HCT116 (cell line): Measurements from ENCODE around the gene SLC35A1. TPM values are rescaled to one million over a fixed set of nuclear protein-coding genes. Genes with fewer than 3 reads are reported as not detected.
"Not testable (repeated sequence)": the region's sequence is repeated elsewhere in the genome, so short reads cannot be mapped to it uniquely, and the experiment has no call there.

Experiments
- ATAC-seq: fragments of 200-7000 bp; cut with Tn5 transposase; 2 replicates; pipeline ENCODE4 v1.9.1; 2020; ENCODE audit warnings: mild to moderate bottlenecking, moderate library complexity
- BruUV-seq: library from RNA; stranded (reverse); fragments of 400-500 nt; replicated peaks from 2 replicates; lab custom pipeline; 2021; lab: Mats Ljungman, UMichigan
- CTCF ChIA-PET: fragments of 300-600 bp; sonication (Branson Sonifier 250); formaldehyde crosslinking; loops from one replicate; lab custom pipeline; 2021; ENCODE audit warnings: antibody characterized with exemption; lab: Charles Lee
- POLR2A ChIA-PET: fragments of 300-600, 350-600 bp; sonication (Branson Sonifier 250); formaldehyde crosslinking; loops from one replicate; lab custom pipeline; 2021; ENCODE audit warnings: antibody characterized with exemption; lab: Charles Lee
- RAD21 ChIA-PET, 2 experiments: fragments of 300-600 bp; sonication (Branson Sonifier 250); formaldehyde crosslinking; loops; one replicate each; lab custom pipeline; 2023; ENCODE audit warnings: low total read pairs in 2 of 2; ENCODE audit not compliant: uncharacterized antibody in 2 of 2, unreplicated experiment in 2 of 2, low non-redundant PET in 1 of 2; lab: Charles Lee
- DNase-seq: peaks from one replicate; pipeline ENCODE4 v3.0.0-alpha.2; 2010; ENCODE audit warnings: low read depth, low spot score
- H2AFZ ChIP-seq: fragments of 200-600 bp; shearing (Covaris generic), sonication (generic); 2 replicates; pipeline ENCODE4 v1.6.1; 2017; ENCODE audit warnings: low read depth, mixed run types, mixed read lengths, antibody characterized with exemption, low read length; ENCODE audit not compliant: poor library complexity, severe bottlenecking
- H3K27ac ChIP-seq: 2 replicates; pipeline ENCODE4 v1.5.1; 2012; ENCODE audit warnings: low read depth, low read length
- H3K27me3 ChIP-seq: fragments of 200-600 bp; sonication (generic); 2 replicates; pipeline ENCODE4 v1.6.1; 2016; ENCODE audit warnings: mixed run types, low read length, mixed read lengths; ENCODE audit not compliant: insufficient read depth
- H3K36me3 ChIP-seq, 2 experiments: fragments of 200-500 bp in 1 of 2; fragments of 200-600 bp in 1 of 2; sonication (Bioruptor generic) in 1 of 2; sonication (generic) in 1 of 2; 2 replicates each; pipeline versions ENCODE4 v1.5.1 to v1.6.1; 2014 to 2016; ENCODE audit warnings: low read length in 2 of 2, inconsistent platforms in 1 of 2, mixed read lengths in 1 of 2, mixed run types in 1 of 2; ENCODE audit not compliant: insufficient read depth in 2 of 2, control insufficient read depth in 1 of 2
- H3K4me1 ChIP-seq, 2 experiments: fragments of 200-600 bp in 1 of 2; sonication (generic) in 1 of 2; 2 replicates each; pipeline versions ENCODE4 v1.5.1 to v1.6.1; 2012 to 2017; ENCODE audit warnings: low read length in 2 of 2, inconsistent platforms in 1 of 2, mild to moderate bottlenecking in 1 of 2, mixed read lengths in 1 of 2, mixed run types in 1 of 2, moderate library complexity in 1 of 2; ENCODE audit not compliant: insufficient read depth in 2 of 2, control insufficient read depth in 1 of 2
- H3K4me2 ChIP-seq: fragments of 200-600 bp; sonication (generic); 2 replicates; pipeline ENCODE4 v1.6.1; 2017; ENCODE audit warnings: mixed run types, low read length, mixed read lengths
- H3K4me3 ChIP-seq, 2 experiments: fragments of 200-600 bp in 1 of 2; sonication (generic) in 1 of 2; replicated peaks in 1 of 2; 2 replicates each; pipeline ENCODE4 v1.5.1; 2011 to 2016; ENCODE audit warnings: low read length in 2 of 2, control low read depth in 1 of 2, low read depth in 1 of 2, mild to moderate bottlenecking in 1 of 2, mixed read lengths in 1 of 2, mixed run types in 1 of 2
- H3K79me2 ChIP-seq: fragments of 200-600 bp; sonication (generic); 2 replicates; pipeline ENCODE4 v1.6.1; 2017; ENCODE audit warnings: mild to moderate bottlenecking, mixed run types, low read length, moderate library complexity, mixed read lengths; ENCODE audit not compliant: insufficient read depth
- H3K9ac ChIP-seq: fragments of 200-600 bp; sonication (generic); 2 replicates; pipeline ENCODE4 v1.6.1; 2016; ENCODE audit warnings: low read length, mixed read lengths
- H3K9me2 ChIP-seq: fragments of 200-600 bp; sonication (generic), shearing (Covaris generic); 2 replicates; pipeline ENCODE4 v1.6.1; 2017; ENCODE audit warnings: mixed run types, mild to moderate bottlenecking, moderate library complexity; ENCODE audit not compliant: insufficient read depth
- H3K9me3 ChIP-seq, 2 experiments: fragments of 200-500 bp in 1 of 2; fragments of 200-600 bp in 1 of 2; sonication (Bioruptor generic) in 1 of 2; sonication (generic) in 1 of 2; 2 replicates each; pipeline ENCODE4 v1.6.1; 2014 to 2017; ENCODE audit warnings: low read length in 2 of 2, mixed read lengths in 2 of 2, inconsistent platforms in 1 of 2, low read depth in 1 of 2, mild to moderate bottlenecking in 1 of 2, mixed run types in 1 of 2, moderate library complexity in 1 of 2; ENCODE audit not compliant: control insufficient read depth in 1 of 2, insufficient read depth in 1 of 2
- H4K20me1 ChIP-seq: fragments of 200-600 bp; sonication (generic), shearing (Covaris generic); 2 replicates; pipeline ENCODE4 v1.6.1; 2017; ENCODE audit warnings: mixed run types, mild to moderate bottlenecking, moderate library complexity; ENCODE audit not compliant: insufficient read depth
- POLR2AphosphoS5 ChIP-seq: IDR thresholded peaks from 2 replicates; pipeline ENCODE4 v1.6.1; 2011; ENCODE audit warnings: mild to moderate bottlenecking, low read depth, low read length, moderate library complexity
- intact Hi-C: fragments of 100-400 bp; cut with micrococcal nuclease; formaldehyde crosslinking; loops from 2 replicates; pipeline ENCODE4 v1.10.0; 2022
- total RNA-seq: library from RNA; stranded (reverse); gene quantifications from one replicate; pipeline ENCODE4 v1.2.1, GENCODE V29; 2021; ENCODE audit not compliant: unreplicated experiment
- TF ChIP-seq, protein P1 (sequence below): IDR thresholded peaks from 2 replicates; pipeline ENCODE4 v1.6.1; 2012

Gene SLC35A1
- total RNA-seq, 1 experiment from 2014 or later: 29.1 TPM

DNA sequence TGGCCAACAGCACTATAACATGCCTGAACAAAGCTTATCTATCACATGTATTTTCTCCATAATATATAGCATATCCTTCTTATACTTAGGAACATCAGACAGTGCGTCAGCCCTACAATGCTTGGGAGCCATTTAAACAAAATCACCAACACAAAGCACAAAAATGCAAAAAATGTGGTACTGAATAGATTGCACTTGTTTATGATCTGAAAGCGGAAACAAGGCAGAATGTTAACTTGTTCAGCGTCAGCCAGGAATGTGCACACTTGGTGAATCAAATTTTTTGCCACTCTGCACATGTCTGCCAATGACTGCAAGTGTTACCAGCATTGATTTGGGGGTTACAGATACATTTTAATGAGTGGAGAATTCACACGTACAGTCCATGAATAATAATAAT, 14.8 kb downstream of the SLC35A1 start:
- intact Hi-C loops: no loop called here
- CTCF ChIA-PET: no interaction called here
- Histone ChIP-seq H3K4me3 (no peak overlapping the region), H3K9me3 (no peaks in the 10 kb centered on the region), H3K9me2 (no peaks in the 10 kb centered on the region), H3K4me2 (no peak overlapping the region), H3K36me3 (no peaks in the 10 kb centered on the region), H3K79me2 (peaks cover 26% of the 10 kb centered on the region; the same call in 1 of the 2 replicates), H3K9ac (no peak overlapping the region), H2AFZ (no peak overlapping the region)
- BruUV-seq: no TSS peak
- POLR2A ChIA-PET: no interaction called here
- ATAC-seq: no peak
- RAD21 ChIA-PET: no interaction called here
- TF ChIP-seq POLR2AphosphoS5: no peak
- TF ChIP-seq, all 23 proteins: peak for 0
- no peaks in the 10 kb centered on the region for H4K20me1 ChIP-seq
- H3K4me1 ChIP-seq: peaks cover 22 to 46% of the 10 kb centered on the region in 2 experiments
- no peak for DNase-seq
- H3K27ac ChIP-seq: no peak overlapping the region
- H3K27me3 ChIP-seq: no peaks in the 10 kb centered on the region

DNA sequence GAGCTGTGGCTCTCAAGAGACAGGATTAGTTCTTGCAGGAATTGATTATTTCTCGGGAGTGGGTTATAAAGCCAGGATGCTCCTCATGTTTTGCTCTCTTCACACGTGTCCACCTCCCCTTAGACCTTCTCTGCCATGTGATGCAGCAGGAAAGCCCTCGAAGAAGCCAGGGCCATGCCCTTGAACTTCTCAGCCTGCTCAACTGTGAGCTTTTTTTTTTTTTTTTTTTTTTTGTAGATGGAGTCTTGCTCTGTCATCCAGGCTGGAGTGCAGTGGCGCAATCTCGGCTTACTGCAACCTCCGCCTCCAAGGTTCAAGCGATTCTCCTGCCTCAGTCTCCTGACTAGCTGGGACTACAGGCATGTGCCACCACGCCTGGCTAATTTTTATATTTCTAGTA, 16.6 kb downstream of the SLC35A1 start:
- Histone ChIP-seq H3K79me2 (peaks cover 26% of the 10 kb centered on the region; the same call in 1 of the 2 replicates), H3K4me1 (peaks cover 11 to 28% of the 10 kb centered on the region in 2 experiments)
- H3K4me2 ChIP-seq, POLR2A ChIA-PET, H4K20me1 ChIP-seq, H2AFZ ChIP-seq, H3K9me2 ChIP-seq, intact Hi-C loops, H3K9me3 ChIP-seq, BruUV-seq, CTCF ChIA-PET, H3K9ac ChIP-seq, H3K27me3 ChIP-seq, ATAC-seq, RAD21 ChIA-PET, H3K4me3 ChIP-seq, H3K27ac ChIP-seq, DNase-seq, H3K36me3 ChIP-seq: not testable (repeated sequence)

DNA sequence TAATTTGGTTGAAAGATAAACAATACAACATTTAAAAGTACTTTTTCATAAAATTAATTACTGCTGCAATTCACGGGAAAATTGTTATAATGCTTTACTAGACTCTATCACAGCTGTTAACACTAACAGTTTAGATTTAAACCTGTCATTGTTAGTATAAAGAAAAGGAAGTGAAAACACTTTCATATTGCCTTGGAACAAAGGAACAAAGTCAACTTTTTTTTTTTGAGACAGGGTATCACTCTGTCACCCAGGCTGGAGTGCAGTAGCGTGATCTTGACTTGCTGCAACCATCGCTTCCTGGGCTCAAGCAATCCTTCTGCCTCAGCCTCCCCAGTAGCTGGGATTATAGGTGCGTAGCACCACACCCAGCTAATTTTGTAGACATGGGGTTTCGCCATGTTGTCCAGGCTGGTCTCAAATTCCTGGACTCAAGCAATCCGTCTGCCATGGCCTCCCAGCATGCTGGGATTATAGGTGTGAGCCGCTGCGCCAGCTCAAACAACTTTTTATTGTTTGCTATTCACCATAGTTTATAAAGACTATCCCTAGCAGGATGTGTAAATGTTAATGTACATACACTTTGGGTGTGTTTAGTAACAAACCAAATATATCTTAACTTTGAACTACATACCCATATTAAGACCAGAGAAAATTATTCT, 22.1 kb downstream of the SLC35A1 start:
- Histone ChIP-seq H3K9ac (no peak overlapping the region), H4K20me1 (no peaks in the 10 kb centered on the region), H3K4me3 (no peak overlapping the region), H3K4me2 (no peak overlapping the region), H3K79me2 (peaks cover 15% of the 10 kb centered on the region), H3K4me1 (peaks cover 0 to 5% of the 10 kb centered on the region in 2 experiments; a peak in 2 of 4 replicates), H3K9me3 (no peaks in the 10 kb centered on the region), H3K9me2 (no peaks in the 10 kb centered on the region), H3K27me3 (no peaks in the 10 kb centered on the region), H2AFZ (no peak overlapping the region), H3K36me3 (no peaks in the 10 kb centered on the region), H3K27ac (no peak overlapping the region)
- no peak for DNase-seq
- intact Hi-C loops: no loop called here
- BruUV-seq: no TSS peak
- TF ChIP-seq, protein P1, sequence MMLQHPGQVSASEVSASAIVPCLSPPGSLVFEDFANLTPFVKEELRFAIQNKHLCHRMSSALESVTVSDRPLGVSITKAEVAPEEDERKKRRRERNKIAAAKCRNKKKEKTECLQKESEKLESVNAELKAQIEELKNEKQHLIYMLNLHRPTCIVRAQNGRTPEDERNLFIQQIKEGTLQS: no peak
- TF ChIP-seq POLR2AphosphoS5: no peak
- ATAC-seq: no peak
- ChIA-PET POLR2A (no interaction called here), CTCF (no interaction called here), RAD21 (no interaction called here)
